Measurements from ENCODE around the gene PRSS48. TPM values are rescaled to one million over a fixed set of nuclear protein-coding genes. Genes with fewer than 3 reads are reported as not detected.

The PRSS48 gene
- total RNA-seq, 1 donor from 2014 or later = not detected

DNA sequence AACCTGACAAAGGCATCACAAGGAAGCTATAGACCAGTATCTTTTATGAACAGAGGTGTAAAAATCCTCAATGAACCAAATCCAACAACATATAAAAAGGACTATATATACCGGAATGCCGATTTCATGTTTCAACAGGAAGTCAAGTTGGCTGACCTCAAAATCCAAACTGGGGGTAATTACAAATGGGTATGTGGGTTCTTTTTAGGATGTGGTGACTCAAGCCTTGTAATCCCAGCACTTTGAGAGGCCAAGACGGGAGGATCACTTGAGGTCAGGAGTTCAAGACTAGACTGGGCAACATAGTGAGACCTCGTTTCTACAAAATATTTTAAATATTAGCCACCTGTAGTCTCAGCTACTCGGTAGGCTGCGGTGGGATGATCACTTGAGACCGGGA lies 10.4 kb downstream of the PRSS48 start:
- Histone ChIP-seq H3K27me3 (no peaks in the 10 kb centered on the region), H3K27ac (no peak overlapping the region), H3K9me3 (peaks cover 0 to 7% of the 10 kb centered on the region in 2 donors), H3K4me1 (no peaks in the 10 kb centered on the region), H3K4me3 (no peak overlapping the region), H3K36me3 (no peaks in the 10 kb centered on the region)
- intact Hi-C loops (cut with DNase I) = no loop called here
- DNase-seq (ENCODE audit: low spot score in 2 of 2) = no peak
- TF ChIP-seq CTCF (IDR thresholded peaks at IDR 0.05) = no peak

DNA sequence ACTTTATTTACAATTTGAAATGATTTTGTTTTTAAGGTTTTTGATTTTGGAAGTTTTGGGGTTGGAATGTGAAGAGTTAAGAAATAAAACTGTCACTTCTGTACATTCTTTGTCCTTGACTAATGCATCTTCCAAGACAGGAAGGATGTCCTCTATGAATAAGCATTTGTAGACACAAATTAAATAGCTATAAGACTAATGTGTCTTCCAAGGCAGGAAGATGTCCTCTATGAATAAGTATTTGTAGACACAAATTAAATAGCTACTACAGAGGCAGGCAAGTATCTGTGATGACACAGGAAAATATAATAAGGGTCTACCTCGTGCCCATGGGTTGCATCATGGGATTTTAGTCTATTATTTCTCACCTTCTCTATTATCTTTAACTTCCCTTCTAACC lies 14.5 kb downstream of the PRSS48 start:
- Histone ChIP-seq H3K27me3 (no peaks in the 10 kb centered on the region), H3K4me3 (no peak overlapping the region), H3K9me3 (no peaks in the 10 kb centered on the region), H3K36me3 (no peaks in the 10 kb centered on the region), H3K4me1 (no peaks in the 10 kb centered on the region), H3K27ac (no peak overlapping the region)
- no peak for TF ChIP-seq CTCF (IDR thresholded peaks at IDR 0.05)
- intact Hi-C loops (cut with DNase I) = no loop called here
- no peak for DNase-seq (ENCODE audit: low spot score in 2 of 2)

GRCh38 chr4:151292038-151292437 lies 15.1 kb downstream of the PRSS48 start:
- Histone ChIP-seq H3K9me3 (no peaks in the 10 kb centered on the region), H3K36me3 (no peaks in the 10 kb centered on the region), H3K27me3 (no peaks in the 10 kb centered on the region), H3K4me1 (no peaks in the 10 kb centered on the region), H3K4me3 (no peak overlapping the region), H3K27ac (no peak overlapping the region)
- TF ChIP-seq CTCF (IDR thresholded peaks at IDR 0.05) = no peak
- intact Hi-C loops (cut with DNase I) = no loop called here
- no peak for DNase-seq (ENCODE audit: low spot score in 2 of 2)

DNA sequence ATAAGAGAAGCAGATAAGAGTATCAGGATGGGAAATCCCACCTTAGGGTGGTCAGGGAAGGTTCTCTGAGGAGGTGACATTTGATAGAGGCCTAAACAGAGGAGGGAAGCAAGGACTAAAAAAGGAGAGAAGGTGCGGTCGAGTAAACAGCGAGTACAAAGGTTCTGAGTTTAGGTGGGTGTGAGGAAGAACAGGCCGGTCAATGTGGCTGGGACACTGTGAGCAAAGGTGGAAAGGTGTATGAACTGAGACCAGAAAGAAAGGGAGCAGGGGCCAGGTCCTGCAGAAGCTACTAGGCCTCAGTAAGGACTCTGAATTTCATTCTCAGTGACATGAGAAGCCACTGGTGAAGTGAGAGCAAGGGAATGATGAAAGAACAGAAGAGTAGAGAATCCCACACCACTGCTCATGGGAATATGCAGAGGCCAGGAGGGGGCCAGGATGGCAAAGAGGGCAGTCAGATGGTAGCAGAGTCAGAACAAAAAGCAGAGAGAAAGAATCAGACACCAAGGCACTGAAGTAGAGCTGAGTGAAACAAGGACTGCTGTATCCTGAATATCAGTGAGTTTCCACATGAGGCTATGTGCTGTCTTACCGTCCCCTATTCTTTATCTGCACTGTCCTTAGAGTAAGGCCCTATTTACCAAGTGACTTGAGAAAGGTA lies 18.0 kb downstream of the PRSS48 start:
- no peak for TF ChIP-seq CTCF (IDR thresholded peaks at IDR 0.05)
- H3K4me1 ChIP-seq = no peaks in the 10 kb centered on the region
- no peak for DNase-seq (ENCODE audit: low spot score in 2 of 2)
- H3K9me3 ChIP-seq = no peaks in the 10 kb centered on the region
- H3K27ac ChIP-seq = no peak overlapping the region
- no peaks in the 10 kb centered on the region for H3K27me3 ChIP-seq
- no peak overlapping the region for H3K4me3 ChIP-seq
- H3K36me3 ChIP-seq = no peaks in the 10 kb centered on the region
- intact Hi-C loops (cut with DNase I) = no loop called here

GRCh38 chr4:151296227-151296626 lies 19.3 kb downstream of the PRSS48 start:
- no peaks in the 10 kb centered on the region for H3K27me3 ChIP-seq
- no peak for DNase-seq (ENCODE audit: low spot score in 2 of 2)
- intact Hi-C loops (cut with DNase I) = no loop called here
- H3K4me3 ChIP-seq = no peak overlapping the region
- no peak overlapping the region for H3K27ac ChIP-seq
- H3K9me3 ChIP-seq = no peaks in the 10 kb centered on the region
- TF ChIP-seq CTCF (IDR thresholded peaks at IDR 0.05) = no peak
- H3K4me1 ChIP-seq = no peaks in the 10 kb centered on the region
- H3K36me3 ChIP-seq = no peaks in the 10 kb centered on the region

GRCh38 chr4:151297170-151297569 lies 20.2 kb downstream of the PRSS48 start:
- H3K27me3 ChIP-seq = no peaks in the 10 kb centered on the region
- no peak overlapping the region for H3K27ac ChIP-seq
- H3K9me3 ChIP-seq = no peaks in the 10 kb centered on the region
- TF ChIP-seq CTCF (IDR thresholded peaks at IDR 0.05) = no peak
- H3K4me1 ChIP-seq = peaks cover 0 to under 1% of the 10 kb centered on the region in 2 donors
- intact Hi-C loops (cut with DNase I) = no loop called here
- no peak overlapping the region for H3K4me3 ChIP-seq
- no peak for DNase-seq (ENCODE audit: low spot score in 2 of 2)
- no peaks in the 10 kb centered on the region for H3K36me3 ChIP-seq
